Measurements from ENCODE around the gene ITFG1.

- TF ChIP-seq, protein P1, sequence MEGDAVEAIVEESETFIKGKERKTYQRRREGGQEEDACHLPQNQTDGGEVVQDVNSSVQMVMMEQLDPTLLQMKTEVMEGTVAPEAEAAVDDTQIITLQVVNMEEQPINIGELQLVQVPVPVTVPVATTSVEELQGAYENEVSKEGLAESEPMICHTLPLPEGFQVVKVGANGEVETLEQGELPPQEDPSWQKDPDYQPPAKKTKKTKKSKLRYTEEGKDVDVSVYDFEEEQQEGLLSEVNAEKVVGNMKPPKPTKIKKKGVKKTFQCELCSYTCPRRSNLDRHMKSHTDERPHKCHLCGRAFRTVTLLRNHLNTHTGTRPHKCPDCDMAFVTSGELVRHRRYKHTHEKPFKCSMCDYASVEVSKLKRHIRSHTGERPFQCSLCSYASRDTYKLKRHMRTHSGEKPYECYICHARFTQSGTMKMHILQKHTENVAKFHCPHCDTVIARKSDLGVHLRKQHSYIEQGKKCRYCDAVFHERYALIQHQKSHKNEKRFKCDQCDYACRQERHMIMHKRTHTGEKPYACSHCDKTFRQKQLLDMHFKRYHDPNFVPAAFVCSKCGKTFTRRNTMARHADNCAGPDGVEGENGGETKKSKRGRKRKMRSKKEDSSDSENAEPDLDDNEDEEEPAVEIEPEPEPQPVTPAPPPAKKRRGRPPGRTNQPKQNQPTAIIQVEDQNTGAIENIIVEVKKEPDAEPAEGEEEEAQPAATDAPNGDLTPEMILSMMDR (IDR thresholded peaks at IDR 0.05), result no peak
- no peak for TF ChIP-seq POLR2A (IDR thresholded peaks at IDR 0.05)
Observed at GRCh38 chr16:47467501-47467900, 6.6 kb upstream of the ITFG1 start.
